WTC11 (cell line): Measurements from ENCODE around the gene EIF4G3.

Experiments
- MAX ChIP-seq: sonication (generic); formaldehyde crosslinking; IDR thresholded peaks from 2 replicates; pipeline ENCODE4 v1.8.0; 2022; ENCODE audit warnings: mild to moderate bottlenecking, missing genetic modification reagents
- MXD4 ChIP-seq: fragments of 250-450 bp; sonication (Bioruptor Pico); IDR thresholded peaks from 2 replicates; pipeline ENCODE4 v1.8.0; 2021; ENCODE audit warnings: mild to moderate bottlenecking, moderate library complexity, borderline replicate concordance
- TF ChIP-seq, protein P1 (sequence below): fragments of 200-600 bp; IDR thresholded peaks from 2 replicates; pipeline ENCODE4 v1.8.0; 2022; ENCODE audit warnings: antibody characterized with exemption

- TF ChIP-seq MXD4 (CRISPR knock-in tag) (no peak), MAX (CRISPR knock-in tag) (no peak)
- TF ChIP-seq, protein P1, sequence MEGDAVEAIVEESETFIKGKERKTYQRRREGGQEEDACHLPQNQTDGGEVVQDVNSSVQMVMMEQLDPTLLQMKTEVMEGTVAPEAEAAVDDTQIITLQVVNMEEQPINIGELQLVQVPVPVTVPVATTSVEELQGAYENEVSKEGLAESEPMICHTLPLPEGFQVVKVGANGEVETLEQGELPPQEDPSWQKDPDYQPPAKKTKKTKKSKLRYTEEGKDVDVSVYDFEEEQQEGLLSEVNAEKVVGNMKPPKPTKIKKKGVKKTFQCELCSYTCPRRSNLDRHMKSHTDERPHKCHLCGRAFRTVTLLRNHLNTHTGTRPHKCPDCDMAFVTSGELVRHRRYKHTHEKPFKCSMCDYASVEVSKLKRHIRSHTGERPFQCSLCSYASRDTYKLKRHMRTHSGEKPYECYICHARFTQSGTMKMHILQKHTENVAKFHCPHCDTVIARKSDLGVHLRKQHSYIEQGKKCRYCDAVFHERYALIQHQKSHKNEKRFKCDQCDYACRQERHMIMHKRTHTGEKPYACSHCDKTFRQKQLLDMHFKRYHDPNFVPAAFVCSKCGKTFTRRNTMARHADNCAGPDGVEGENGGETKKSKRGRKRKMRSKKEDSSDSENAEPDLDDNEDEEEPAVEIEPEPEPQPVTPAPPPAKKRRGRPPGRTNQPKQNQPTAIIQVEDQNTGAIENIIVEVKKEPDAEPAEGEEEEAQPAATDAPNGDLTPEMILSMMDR: no peak
These were observed 99.6 kb downstream of the EIF4G3 start for GRCh38 chr1:21077085-21077484.
